Activated CD4-positive, alpha-beta T cell treated with anti-CD3 and anti-CD28 coated beads for 48 hours (primary cell): ENCODE data around the gene RPL18A.

ENCODE experiments used
- DNase-seq: peaks from one replicate; pipeline ENCODE4 v3.0.0-alpha.2; 2020

The RPL18A gene

DNA sequence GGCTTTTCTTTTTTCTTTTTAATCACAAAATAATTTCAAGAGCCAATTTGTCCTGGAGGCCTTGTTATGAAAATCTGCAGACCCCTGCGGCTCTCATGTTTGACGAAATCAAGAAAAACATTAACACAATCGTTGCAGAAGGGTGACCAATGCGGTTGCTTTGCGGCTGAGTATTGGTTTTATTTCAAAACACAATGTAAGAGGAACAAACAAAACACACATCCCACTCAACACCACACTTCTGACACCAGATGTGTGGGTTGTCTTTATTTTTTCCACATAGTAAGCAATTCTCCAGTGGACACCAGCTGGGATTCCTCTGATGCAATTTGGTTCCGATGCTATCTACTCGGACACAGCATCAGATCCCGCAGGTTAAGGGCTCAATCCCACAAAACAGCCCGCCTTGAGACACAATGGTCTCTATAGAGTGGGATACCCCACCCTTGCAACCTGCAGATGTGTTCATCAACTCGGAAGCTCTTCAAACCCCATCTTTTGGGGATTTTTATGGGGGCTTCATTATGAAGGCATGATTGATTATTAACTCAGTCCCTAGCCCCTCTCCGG is 51.2 kb downstream of the RPL18A start:
- no peak for DNase-seq
